Right lobe of liver (tissue), 4 donors: ENCODE results near the gene OPTC.

Experiments used
- CTCF ChIP-seq, 4 donors: fragments of 200-600 bp in 3 of 4; fragments of 450-650 bp in 1 of 4; IDR thresholded peaks; one replicate each; pipeline versions ENCODE4 v1.5.1 to v1.8.0; 2016 to 2022; ENCODE audit warnings: antibody characterized with exemption in 4 of 4, mild to moderate bottlenecking in 2 of 4
- POLR2A ChIP-seq: fragments of 450-650 bp; IDR thresholded peaks from one replicate; pipeline ENCODE4 v1.6.1; 2017; ENCODE audit warnings: antibody characterized with exemption, mild to moderate bottlenecking
- donor health status: DM: no; HTN: no; CAD: no.
- donor health status: DM: no; HTN: no; CAD: no.
- donor health status: DM: no; HTN: yes; CAD: no.

DNA sequence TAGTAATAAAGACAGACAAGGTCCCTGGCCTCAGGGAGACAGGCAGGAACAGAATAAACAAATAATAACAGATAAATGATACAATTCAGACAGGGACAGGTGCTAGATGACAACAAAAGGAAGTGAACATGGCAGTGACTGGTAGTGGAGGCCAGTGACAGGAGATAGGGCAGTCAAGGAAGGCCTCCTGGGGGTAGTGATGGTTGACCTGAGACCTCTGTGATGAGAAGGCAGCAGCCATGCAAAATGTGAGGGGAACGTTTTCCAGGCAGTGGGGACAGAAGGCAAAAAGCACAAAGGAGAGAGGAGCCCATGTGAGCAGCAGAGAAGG, 18.5 kb downstream of the OPTC start:
- TF ChIP-seq POLR2A = no peak
- TF ChIP-seq CTCF (IDR thresholded peaks at IDR 0.05) = no peak
